ENCODE measurements around the gene LAMA3.

Gene LAMA3

GRCh38 chr18:23826850-23827620 is 137.8 kb downstream of the LAMA3 start:
- no peak for DNase-seq

- DNase-seq = peak in 1 of 2 donors; percentile 7
Measured at GRCh38 chr18:23827681-23828080, 138.4 kb downstream of the LAMA3 start.

GRCh38 chr18:23828426-23828825 is 139.2 kb downstream of the LAMA3 start:
- peak; percentile 78 to 90 for DNase-seq

GRCh38 chr18:23832911-23833310 is 143.7 kb downstream of the LAMA3 start:
- DNase-seq = no peak

GRCh38 chr18:23833714-23834113 is 144.5 kb downstream of the LAMA3 start:
- no peak for DNase-seq

- DNase-seq = no peak
Measured at GRCh38 chr18:23835091-23835490, 145.8 kb downstream of the LAMA3 start.

GRCh38 chr18:23835506-23835905 is 146.3 kb downstream of the LAMA3 start:
- DNase-seq = no peak

- peak; percentile 13 to 38 for DNase-seq
Measured at GRCh38 chr18:23837591-23837990, 148.3 kb downstream of the LAMA3 start.

- no peak for DNase-seq
Measured at GRCh38 chr18:23838233-23838632, 149.0 kb downstream of the LAMA3 start.

GRCh38 chr18:23838801-23839366 is 149.6 kb downstream of the LAMA3 start:
- DNase-seq = no peak

- no peak for DNase-seq
Measured at GRCh38 chr18:23842305-23842704, 153.1 kb downstream of the LAMA3 start.

GRCh38 chr18:23844991-23845680 is 155.9 kb downstream of the LAMA3 start:
- DNase-seq = no peak

GRCh38 chr18:23845988-23846630 is 156.9 kb downstream of the LAMA3 start:
- no peak for DNase-seq

GRCh38 chr18:23847321-23847986 is 158.2 kb downstream of the LAMA3 start:
- DNase-seq = no peak

GRCh38 chr18:23849141-23849540 is 159.9 kb downstream of the LAMA3 start:
- no peak for DNase-seq

- DNase-seq = no peak
Measured at GRCh38 chr18:23850215-23850614, 161.0 kb downstream of the LAMA3 start.

GRCh38 chr18:23851470-23852002 is 162.3 kb downstream of the LAMA3 start:
- no peak for DNase-seq

GRCh38 chr18:23852236-23853045 is 163.2 kb downstream of the LAMA3 start:
- DNase-seq = no peak

- no peak for DNase-seq
Measured at GRCh38 chr18:23853448-23854195, 164.4 kb downstream of the LAMA3 start.

GRCh38 chr18:23855721-23856120 is 166.5 kb downstream of the LAMA3 start:
- no peak for DNase-seq
